Uterus (tissue), 4 donors: Measurements from ENCODE around the gene TP53I11. TPM values are rescaled to one million over a fixed set of nuclear protein-coding genes. Genes with fewer than 3 reads are reported as not detected.

ENCODE experiments used
- DNase-seq, 2 donors: peaks; one replicate each; pipeline ENCODE4 v3.0.0-alpha.2; 2019 to 2020
- H3K27ac ChIP-seq, 2 donors: fragments of 200-600 bp; sonication (generic); 1 replicate in 1 of 2; 2 replicates in 1 of 2; pipeline ENCODE4 v1.5.1; 2016 to 2018
- H3K27me3 ChIP-seq, 2 donors: fragments of 200-600 bp; sonication (generic); one replicate each; pipeline ENCODE4 v1.5.1; 2018 to 2019; ENCODE audit warnings: control low read depth in 1 of 2
- H3K36me3 ChIP-seq, 2 donors: fragments of 200-600 bp; sonication (generic); one replicate each; pipeline ENCODE4 v1.5.1; 2019; ENCODE audit warnings: control low read depth in 1 of 2
- H3K4me1 ChIP-seq, 2 donors: fragments of 200-600 bp; sonication (generic); one replicate each; pipeline ENCODE4 v1.5.1; 2018 to 2019; ENCODE audit warnings: control low read depth in 1 of 2
- H3K4me3 ChIP-seq, 2 donors: fragments of 200-600 bp; sonication (generic); 1 replicate in 1 of 2; 2 replicates in 1 of 2; pipeline ENCODE4 v1.5.1; 2018 to 2019; ENCODE audit warnings: mild to moderate bottlenecking in 1 of 2
- H3K9me3 ChIP-seq, 2 donors: fragments of 200-600 bp; sonication (generic); one replicate each; pipeline ENCODE4 v1.5.1; 2019; ENCODE audit warnings: control low read depth in 1 of 2
- CTCF ChIP-seq, 4 experiments: fragments of 200-600 bp in 2 of 4; fragments of 450-650 bp in 2 of 4; sonication (generic) in 2 of 4; IDR thresholded peaks; one replicate each; pipeline ENCODE4 v1.5.1; 2016 to 2019; ENCODE audit warnings: antibody characterized with exemption in 4 of 4, mild to moderate bottlenecking in 2 of 4, moderate library complexity in 1 of 4
- POLR2A ChIP-seq, 2 donors: fragments of 450-650 bp; IDR thresholded peaks; one replicate each; pipeline ENCODE4 v1.6.1; 2016; ENCODE audit warnings: antibody characterized with exemption in 2 of 2, mild to moderate bottlenecking in 1 of 2, moderate library complexity in 1 of 2
- intact Hi-C: fragments of 100-400 bp; cut with DNase I; formaldehyde crosslinking; loops from one replicate; pipeline ENCODE4 v1.15.1; 2023; ENCODE audit warnings: low total_unique reads
- total RNA-seq, 4 donors: library from RNA; depleted of rRNA in 3 of 4; stranded (reverse); fragments of >200 nt in 3 of 4; gene quantifications; one replicate each; pipeline versions ENCODE4 v1.1.0 to v1.2.4, GENCODE V29; 2014 to 2023
- donor health status: DM: yes; HTN: yes; CAD: no.

The TP53I11 gene
- total RNA-seq, 4 donors from 2014 or later = 3.8 to 53.9 (median 17.5) TPM

DNA sequence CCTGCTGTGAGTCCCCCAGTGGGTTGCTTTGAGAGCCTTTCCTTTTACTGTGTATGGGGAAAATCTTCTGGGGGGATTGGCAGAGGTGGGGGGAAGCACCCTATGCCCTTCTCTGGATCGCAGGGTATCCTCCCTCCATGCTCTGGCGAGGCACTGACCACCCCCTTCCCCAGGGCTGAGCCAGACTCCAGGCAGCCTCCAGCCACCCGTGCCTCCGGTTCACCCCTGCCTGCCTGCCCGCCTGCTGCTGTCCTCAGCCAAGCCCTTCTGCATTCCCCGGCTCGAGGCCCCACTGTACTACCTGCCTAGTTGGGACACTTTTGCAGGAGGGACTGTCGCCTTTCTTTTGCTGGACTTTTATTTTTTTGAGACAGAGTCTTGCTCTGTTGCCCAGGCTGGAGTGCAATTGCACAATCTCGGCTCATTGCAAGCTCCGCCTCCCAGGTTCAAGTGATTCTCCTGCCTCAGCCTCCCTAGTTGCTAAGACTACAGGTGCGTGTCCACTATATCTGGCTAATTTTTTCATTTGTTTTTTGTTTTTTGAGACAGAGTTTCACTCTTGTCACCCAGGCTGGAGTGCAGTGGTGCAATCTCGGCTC, 23.8 kb upstream of the TP53I11 start:
- Histone ChIP-seq H3K4me1 (no peaks in the 10 kb centered on the region), H3K36me3 (no peaks in the 10 kb centered on the region), H3K4me3 (no peak overlapping the region), H3K9me3 (no peaks in the 10 kb centered on the region), H3K27me3 (no peaks in the 10 kb centered on the region), H3K27ac (no peak overlapping the region)
- TF ChIP-seq POLR2A (IDR thresholded peaks at IDR 0.05) (no peak), CTCF (IDR thresholded peaks at IDR 0.05) (no peak)
- intact Hi-C loops = no loop called here
- DNase-seq = no peak

DNA sequence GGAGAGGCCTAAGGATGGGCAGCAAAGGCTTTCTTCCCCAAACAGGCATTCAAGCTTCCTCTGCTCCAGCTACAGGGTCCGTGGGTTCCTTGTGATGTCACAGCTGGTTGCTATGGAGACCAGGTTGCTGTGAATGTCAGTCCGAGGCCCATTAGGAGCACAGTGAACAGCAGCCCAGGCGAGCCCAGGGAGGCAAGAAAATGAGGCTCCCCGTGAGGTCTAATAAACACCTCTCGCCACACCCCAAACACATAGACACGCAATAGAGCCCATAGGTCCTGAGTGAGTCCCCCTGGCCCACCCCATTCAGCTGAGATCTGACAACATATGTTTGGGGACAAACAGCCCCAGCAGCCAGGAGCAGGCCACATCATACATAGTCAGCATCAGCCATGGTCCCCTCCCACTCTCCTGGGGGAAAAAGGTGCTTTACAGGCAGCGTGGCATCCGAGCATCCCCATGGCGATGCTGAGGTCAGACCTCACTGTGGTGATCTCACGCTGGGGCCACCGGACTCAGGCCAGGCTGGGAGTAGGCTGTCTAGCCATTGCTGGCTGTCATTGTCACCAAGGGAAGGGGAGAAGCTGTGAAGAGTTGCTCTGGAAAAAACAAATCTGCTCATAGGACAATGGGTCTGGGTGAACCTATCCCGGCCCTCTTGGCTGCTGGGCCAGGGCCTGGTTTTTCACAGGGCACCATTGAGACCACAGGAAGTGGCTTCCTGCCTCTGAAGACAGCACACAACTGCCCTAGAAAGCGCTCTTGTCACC, 23.1 kb upstream of the TP53I11 start:
- Histone ChIP-seq H3K27me3 (no peaks in the 10 kb centered on the region), H3K4me3 (no peak overlapping the region), H3K27ac (no peak overlapping the region), H3K36me3 (no peaks in the 10 kb centered on the region), H3K4me1 (no peaks in the 10 kb centered on the region), H3K9me3 (no peaks in the 10 kb centered on the region)
- intact Hi-C loops = no loop called here
- DNase-seq = no peak
- TF ChIP-seq CTCF (IDR thresholded peaks at IDR 0.05) = no peak
- TF ChIP-seq POLR2A (IDR thresholded peaks at IDR 0.05) = no peak

- intact Hi-C loops = no loop called here
- H3K4me1 ChIP-seq = no peaks in the 10 kb centered on the region
- TF ChIP-seq CTCF (IDR thresholded peaks at IDR 0.05) (no peak), POLR2A (IDR thresholded peaks at IDR 0.05) (no peak)
- no peaks in the 10 kb centered on the region for H3K27me3 ChIP-seq
- DNase-seq = no peak
- no peaks in the 10 kb centered on the region for H3K9me3 ChIP-seq
- no peak overlapping the region for H3K4me3 ChIP-seq
- no peak overlapping the region for H3K27ac ChIP-seq
- H3K36me3 ChIP-seq = no peaks in the 10 kb centered on the region
These were observed 22.2 kb upstream of the TP53I11 start for GRCh38 chr11:44972746-44973435.

DNA sequence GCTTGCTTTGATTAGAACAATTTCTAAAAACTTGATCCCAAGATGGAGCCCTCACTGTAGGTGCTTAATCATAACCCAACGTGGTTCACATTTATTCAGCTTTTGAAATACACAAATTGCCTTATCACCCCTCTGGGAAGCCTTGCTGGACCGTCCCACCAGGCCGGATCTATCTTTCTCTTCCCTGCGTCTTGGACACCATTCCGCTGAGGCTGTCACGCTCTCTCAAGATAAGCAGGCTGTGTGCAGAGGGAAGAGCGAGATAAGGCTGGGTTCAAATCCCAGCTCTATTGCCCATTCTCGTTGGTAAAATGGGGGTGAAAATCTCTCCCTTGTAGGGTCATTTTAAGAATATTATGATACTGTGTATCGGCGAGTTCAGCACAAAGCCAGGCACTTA, 20.5 kb upstream of the TP53I11 start:
- Histone ChIP-seq H3K4me3 (no peak overlapping the region), H3K27me3 (no peaks in the 10 kb centered on the region), H3K27ac (no peak overlapping the region), H3K36me3 (no peaks in the 10 kb centered on the region), H3K4me1 (no peaks in the 10 kb centered on the region), H3K9me3 (no peaks in the 10 kb centered on the region)
- TF ChIP-seq CTCF (IDR thresholded peaks at IDR 0.05) = no peak
- no peak for TF ChIP-seq POLR2A (IDR thresholded peaks at IDR 0.05)
- intact Hi-C loops = no loop called here
- no peak for DNase-seq

DNA sequence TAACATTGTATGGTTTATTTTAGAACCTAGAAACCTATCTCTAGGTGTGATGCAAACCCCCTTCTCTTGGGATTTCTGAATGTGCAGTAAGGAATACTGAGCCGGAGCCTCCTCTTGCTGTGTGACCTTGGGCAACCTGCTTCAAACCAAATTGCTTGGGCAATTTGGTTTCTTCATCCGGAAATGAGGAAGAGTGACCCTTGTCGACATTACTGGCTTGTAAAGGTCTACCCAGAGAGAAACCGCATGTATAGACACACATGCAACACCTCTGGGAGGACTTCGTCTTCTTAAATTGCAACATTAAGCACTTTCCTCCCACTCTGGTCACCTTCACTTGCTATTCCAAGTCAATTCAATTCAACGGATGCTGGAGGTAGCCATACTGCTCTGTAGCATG, 19.6 kb upstream of the TP53I11 start:
- H3K9me3 ChIP-seq = no peaks in the 10 kb centered on the region
- TF ChIP-seq POLR2A (IDR thresholded peaks at IDR 0.05) = no peak
- no peak for TF ChIP-seq CTCF (IDR thresholded peaks at IDR 0.05)
- H3K4me3 ChIP-seq = no peak overlapping the region
- no peak for DNase-seq
- no peaks in the 10 kb centered on the region for H3K4me1 ChIP-seq
- H3K27ac ChIP-seq = no peak overlapping the region
- H3K36me3 ChIP-seq = no peaks in the 10 kb centered on the region
- H3K27me3 ChIP-seq = no peaks in the 10 kb centered on the region
- intact Hi-C loops = no loop called here
